GM23338 (cell line): ENCODE data around the gene RRP36.

Experiments used
- CREB1 ChIP-seq: fragments of 250-450 bp; sonication (Bioruptor Pico); IDR thresholded peaks from 2 replicates; pipeline ENCODE4 v1.5.0; 2020; ENCODE audit warnings: low read depth, mild to moderate bottlenecking, moderate library complexity
- EZH2 ChIP-seq: fragments of 200-600 bp; sonication (generic); IDR thresholded peaks from one replicate; pipeline ENCODE4 v1.8.0; 2017; ENCODE audit warnings: antibody characterized with exemption, mild to moderate bottlenecking, low read depth; ENCODE audit not compliant: unreplicated experiment
- EZH2phosphoT487 ChIP-seq: fragments of 200-600 bp; sonication (generic); IDR thresholded peaks from one replicate; pipeline ENCODE4 v1.8.1; 2018; ENCODE audit warnings: antibody characterized with exemption; ENCODE audit not compliant: unreplicated experiment
- JUNB ChIP-seq: IDR thresholded peaks from one replicate; pipeline ENCODE4 v1.6.1; 2016; ENCODE audit warnings: antibody characterized with exemption; ENCODE audit not compliant: unreplicated experiment
- NANOG ChIP-seq: IDR thresholded peaks from 2 replicates; pipeline ENCODE4 v1.6.1; 2016; ENCODE audit warnings: antibody characterized with exemption, borderline replicate concordance
- POLR2AphosphoS5 ChIP-seq: IDR thresholded peaks from 2 replicates; pipeline ENCODE4 v1.6.1; 2016; ENCODE audit warnings: antibody characterized with exemption, low read depth
- STAT1 ChIP-seq: IDR thresholded peaks from one replicate; pipeline ENCODE4 v1.6.1; 2016; ENCODE audit warnings: antibody characterized with exemption; ENCODE audit not compliant: unreplicated experiment
- ZNF114 ChIP-seq: fragments of 250-450 bp; sonication (Bioruptor Pico); IDR thresholded peaks from 2 replicates; pipeline ENCODE4 v1.5.0; 2020; ENCODE audit warnings: mild to moderate bottlenecking, moderate library complexity
- ZNF331 ChIP-seq: fragments of 250-450 bp; sonication (Bioruptor Pico); IDR thresholded peaks from 2 replicates; pipeline ENCODE4 v1.5.0; 2020; ENCODE audit warnings: low read depth, mild to moderate bottlenecking, moderate library complexity
- TF ChIP-seq, protein P1 (sequence below), 2 experiments: fragments of 200-600 bp in 1 of 2; sonication (generic) in 1 of 2; conservative IDR thresholded peaks; 2 replicates each; pipeline versions ENCODE4 v1.5.1 to v1.6.1; 2016 to 2017; ENCODE audit warnings: antibody characterized with exemption in 2 of 2, low read depth in 2 of 2, mild to moderate bottlenecking in 2 of 2, moderate library complexity in 1 of 2
- TF ChIP-seq, protein P2 (sequence below): IDR thresholded peaks from one replicate; pipeline ENCODE4 v1.6.1; 2018; ENCODE audit warnings: antibody characterized with exemption; ENCODE audit not compliant: unreplicated experiment
- TF ChIP-seq, protein P3 (sequence below): IDR thresholded peaks from 2 replicates; pipeline ENCODE4 v1.6.1; 2016; ENCODE audit warnings: antibody characterized with exemption
- TF ChIP-seq, protein P4 (sequence below): fragments of 250-450 bp; sonication (Bioruptor Pico); IDR thresholded peaks from 2 replicates; pipeline ENCODE4 v1.5.0; 2020; ENCODE audit warnings: mild to moderate bottlenecking, moderate library complexity

DNA sequence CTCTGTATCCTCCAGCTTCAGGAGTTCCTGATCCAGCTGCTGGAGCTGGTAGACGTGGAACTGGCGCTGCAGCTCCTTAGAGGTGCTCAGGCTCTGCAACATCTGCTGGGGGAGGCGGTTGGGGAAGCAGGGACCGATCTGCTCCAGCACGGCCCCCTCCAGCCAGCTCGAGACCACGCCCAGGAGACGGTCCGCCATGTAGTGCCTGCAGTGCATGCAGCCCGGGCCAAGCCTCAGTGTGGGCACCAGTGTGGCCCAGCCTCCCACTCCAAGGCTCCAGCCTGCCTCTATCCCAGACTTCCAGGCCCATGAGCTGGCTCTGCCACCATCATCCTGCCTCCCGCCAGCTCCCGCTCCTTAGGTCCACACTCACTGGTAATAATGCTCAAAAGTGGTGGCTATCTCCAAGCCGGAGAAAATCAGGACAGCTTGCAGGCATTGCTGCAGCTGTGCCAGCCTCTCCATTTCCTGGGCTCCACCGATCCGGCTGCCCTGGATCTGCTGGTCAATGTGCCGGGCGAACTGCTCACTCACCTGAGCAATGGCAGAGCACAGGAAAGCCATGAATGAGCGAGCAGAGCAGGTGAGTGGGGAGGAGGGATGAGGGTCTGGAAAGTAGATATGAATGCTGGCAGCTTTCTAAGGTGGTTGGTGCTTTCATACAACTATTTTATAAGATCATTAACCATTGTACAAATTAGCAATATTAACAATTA is 19.3 kb downstream of the RRP36 start:
- TF ChIP-seq, protein P1, sequence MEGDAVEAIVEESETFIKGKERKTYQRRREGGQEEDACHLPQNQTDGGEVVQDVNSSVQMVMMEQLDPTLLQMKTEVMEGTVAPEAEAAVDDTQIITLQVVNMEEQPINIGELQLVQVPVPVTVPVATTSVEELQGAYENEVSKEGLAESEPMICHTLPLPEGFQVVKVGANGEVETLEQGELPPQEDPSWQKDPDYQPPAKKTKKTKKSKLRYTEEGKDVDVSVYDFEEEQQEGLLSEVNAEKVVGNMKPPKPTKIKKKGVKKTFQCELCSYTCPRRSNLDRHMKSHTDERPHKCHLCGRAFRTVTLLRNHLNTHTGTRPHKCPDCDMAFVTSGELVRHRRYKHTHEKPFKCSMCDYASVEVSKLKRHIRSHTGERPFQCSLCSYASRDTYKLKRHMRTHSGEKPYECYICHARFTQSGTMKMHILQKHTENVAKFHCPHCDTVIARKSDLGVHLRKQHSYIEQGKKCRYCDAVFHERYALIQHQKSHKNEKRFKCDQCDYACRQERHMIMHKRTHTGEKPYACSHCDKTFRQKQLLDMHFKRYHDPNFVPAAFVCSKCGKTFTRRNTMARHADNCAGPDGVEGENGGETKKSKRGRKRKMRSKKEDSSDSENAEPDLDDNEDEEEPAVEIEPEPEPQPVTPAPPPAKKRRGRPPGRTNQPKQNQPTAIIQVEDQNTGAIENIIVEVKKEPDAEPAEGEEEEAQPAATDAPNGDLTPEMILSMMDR (conservative IDR thresholded peaks at IDR 0.05; ENCODE audit: low read depth in 2 of 2): no peak
- TF ChIP-seq EZH2: no peak
- no peak for TF ChIP-seq POLR2AphosphoS5
- TF ChIP-seq, protein P2, sequence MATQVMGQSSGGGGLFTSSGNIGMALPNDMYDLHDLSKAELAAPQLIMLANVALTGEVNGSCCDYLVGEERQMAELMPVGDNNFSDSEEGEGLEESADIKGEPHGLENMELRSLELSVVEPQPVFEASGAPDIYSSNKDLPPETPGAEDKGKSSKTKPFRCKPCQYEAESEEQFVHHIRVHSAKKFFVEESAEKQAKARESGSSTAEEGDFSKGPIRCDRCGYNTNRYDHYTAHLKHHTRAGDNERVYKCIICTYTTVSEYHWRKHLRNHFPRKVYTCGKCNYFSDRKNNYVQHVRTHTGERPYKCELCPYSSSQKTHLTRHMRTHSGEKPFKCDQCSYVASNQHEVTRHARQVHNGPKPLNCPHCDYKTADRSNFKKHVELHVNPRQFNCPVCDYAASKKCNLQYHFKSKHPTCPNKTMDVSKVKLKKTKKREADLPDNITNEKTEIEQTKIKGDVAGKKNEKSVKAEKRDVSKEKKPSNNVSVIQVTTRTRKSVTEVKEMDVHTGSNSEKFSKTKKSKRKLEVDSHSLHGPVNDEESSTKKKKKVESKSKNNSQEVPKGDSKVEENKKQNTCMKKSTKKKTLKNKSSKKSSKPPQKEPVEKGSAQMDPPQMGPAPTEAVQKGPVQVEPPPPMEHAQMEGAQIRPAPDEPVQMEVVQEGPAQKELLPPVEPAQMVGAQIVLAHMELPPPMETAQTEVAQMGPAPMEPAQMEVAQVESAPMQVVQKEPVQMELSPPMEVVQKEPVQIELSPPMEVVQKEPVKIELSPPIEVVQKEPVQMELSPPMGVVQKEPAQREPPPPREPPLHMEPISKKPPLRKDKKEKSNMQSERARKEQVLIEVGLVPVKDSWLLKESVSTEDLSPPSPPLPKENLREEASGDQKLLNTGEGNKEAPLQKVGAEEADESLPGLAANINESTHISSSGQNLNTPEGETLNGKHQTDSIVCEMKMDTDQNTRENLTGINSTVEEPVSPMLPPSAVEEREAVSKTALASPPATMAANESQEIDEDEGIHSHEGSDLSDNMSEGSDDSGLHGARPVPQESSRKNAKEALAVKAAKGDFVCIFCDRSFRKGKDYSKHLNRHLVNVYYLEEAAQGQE: no peak
- no peak for TF ChIP-seq EZH2phosphoT487
- TF ChIP-seq NANOG: no peak
- no peak for TF ChIP-seq CREB1 (CRISPR knock-in tag)
- TF ChIP-seq, protein P3, sequence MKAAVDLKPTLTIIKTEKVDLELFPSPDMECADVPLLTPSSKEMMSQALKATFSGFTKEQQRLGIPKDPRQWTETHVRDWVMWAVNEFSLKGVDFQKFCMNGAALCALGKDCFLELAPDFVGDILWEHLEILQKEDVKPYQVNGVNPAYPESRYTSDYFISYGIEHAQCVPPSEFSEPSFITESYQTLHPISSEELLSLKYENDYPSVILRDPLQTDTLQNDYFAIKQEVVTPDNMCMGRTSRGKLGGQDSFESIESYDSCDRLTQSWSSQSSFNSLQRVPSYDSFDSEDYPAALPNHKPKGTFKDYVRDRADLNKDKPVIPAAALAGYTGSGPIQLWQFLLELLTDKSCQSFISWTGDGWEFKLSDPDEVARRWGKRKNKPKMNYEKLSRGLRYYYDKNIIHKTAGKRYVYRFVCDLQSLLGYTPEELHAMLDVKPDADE: no peak
- no peak for TF ChIP-seq ZNF114 (CRISPR knock-in tag)
- TF ChIP-seq JUNB: no peak
- no peak for TF ChIP-seq STAT1
- no peak for TF ChIP-seq ZNF331 (CRISPR knock-in tag)
- TF ChIP-seq, protein P4, sequence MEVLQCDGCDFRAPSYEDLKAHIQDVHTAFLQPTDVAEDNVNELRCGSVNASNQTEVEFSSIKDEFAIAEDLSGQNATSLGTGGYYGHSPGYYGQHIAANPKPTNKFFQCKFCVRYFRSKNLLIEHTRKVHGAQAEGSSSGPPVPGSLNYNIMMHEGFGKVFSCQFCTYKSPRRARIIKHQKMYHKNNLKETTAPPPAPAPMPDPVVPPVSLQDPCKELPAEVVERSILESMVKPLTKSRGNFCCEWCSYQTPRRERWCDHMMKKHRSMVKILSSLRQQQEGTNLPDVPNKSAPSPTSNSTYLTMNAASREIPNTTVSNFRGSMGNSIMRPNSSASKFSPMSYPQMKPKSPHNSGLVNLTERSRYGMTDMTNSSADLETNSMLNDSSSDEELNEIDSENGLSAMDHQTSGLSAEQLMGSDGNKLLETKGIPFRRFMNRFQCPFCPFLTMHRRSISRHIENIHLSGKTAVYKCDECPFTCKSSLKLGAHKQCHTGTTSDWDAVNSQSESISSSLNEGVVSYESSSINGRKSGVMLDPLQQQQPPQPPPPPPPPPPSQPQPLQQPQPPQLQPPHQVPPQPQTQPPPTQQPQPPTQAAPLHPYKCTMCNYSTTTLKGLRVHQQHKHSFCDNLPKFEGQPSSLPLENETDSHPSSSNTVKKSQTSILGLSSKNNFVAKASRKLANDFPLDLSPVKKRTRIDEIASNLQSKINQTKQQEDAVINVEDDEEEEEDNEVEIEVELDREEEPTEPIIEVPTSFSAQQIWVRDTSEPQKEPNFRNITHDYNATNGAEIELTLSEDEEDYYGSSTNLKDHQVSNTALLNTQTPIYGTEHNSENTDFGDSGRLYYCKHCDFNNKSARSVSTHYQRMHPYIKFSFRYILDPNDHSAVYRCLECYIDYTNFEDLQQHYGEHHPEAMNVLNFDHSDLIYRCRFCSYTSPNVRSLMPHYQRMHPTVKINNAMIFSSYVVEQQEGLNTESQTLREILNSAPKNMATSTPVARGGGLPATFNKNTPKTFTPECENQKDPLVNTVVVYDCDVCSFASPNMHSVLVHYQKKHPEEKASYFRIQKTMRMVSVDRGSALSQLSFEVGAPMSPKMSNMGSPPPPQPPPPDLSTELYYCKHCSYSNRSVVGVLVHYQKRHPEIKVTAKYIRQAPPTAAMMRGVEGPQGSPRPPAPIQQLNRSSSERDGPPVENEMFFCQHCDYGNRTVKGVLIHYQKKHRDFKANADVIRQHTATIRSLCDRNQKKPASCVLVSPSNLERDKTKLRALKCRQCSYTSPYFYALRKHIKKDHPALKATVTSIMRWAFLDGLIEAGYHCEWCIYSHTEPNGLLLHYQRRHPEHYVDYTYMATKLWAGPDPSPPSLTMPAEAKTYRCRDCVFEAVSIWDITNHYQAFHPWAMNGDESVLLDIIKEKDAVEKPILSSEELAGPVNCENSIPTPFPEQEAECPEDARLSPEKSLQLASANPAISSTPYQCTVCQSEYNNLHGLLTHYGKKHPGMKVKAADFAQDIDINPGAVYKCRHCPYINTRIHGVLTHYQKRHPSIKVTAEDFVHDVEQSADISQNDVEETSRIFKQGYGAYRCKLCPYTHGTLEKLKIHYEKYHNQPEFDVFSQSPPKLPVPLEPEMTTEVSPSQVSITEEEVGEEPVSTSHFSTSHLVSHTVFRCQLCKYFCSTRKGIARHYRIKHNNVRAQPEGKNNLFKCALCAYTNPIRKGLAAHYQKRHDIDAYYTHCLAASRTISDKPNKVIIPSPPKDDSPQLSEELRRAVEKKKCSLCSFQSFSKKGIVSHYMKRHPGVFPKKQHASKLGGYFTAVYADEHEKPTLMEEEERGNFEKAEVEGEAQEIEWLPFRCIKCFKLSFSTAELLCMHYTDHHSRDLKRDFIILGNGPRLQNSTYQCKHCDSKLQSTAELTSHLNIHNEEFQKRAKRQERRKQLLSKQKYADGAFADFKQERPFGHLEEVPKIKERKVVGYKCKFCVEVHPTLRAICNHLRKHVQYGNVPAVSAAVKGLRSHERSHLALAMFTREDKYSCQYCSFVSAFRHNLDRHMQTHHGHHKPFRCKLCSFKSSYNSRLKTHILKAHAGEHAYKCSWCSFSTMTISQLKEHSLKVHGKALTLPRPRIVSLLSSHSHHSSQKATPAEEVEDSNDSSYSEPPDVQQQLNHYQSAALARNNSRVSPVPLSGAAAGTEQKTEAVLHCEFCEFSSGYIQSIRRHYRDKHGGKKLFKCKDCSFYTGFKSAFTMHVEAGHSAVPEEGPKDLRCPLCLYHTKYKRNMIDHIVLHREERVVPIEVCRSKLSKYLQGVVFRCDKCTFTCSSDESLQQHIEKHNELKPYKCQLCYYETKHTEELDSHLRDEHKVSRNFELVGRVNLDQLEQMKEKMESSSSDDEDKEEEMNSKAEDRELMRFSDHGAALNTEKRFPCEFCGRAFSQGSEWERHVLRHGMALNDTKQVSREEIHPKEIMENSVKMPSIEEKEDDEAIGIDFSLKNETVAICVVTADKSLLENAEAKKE (CRISPR knock-in tag): no peak
